HG03558 (cell line): ENCODE data around the gene CDH4.

Experiments used
- ATAC-seq: cut with Tn5 transposase; IDR thresholded peaks from one replicate; pipeline ENCODE4 v1.9.1; 2021; ENCODE audit warnings: moderate number of reproducible peaks; ENCODE audit not compliant: unreplicated experiment; ENCODE audit errors: extremely low read depth

Gene CDH4

DNA sequence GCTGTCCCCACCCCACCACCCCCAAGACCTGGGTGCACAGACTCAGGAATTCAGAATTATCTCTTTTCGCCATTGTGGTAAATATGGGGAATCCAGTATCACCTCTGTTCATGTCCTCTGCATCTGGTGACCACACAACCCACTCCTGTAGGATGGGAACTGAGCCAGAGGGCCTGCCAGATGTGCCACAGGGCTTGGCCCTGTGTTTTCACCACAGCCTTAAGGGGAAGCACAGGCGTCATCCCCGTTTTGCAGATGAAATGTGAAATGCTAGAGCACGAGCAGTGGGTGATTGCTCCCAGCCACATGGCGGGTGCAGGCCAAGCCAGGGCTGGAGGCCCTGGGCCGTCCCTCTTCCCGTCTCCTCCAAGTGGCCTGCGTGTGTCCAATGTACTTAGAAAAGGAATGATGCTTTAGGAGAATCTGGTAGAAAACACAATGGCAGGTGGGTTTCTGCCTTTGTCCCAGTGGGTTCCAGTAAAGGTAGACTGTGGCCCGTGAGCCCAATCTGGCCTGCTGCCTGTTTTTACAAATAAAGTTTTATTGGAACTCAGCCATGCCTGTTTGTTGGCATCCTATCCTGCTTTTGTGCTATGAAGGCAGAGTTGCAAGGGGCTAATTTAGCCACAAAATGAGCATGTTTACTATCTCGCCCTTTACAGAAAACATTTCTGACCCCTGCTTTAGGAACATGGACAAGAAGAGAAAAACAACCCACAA, 309.2 kb downstream of the CDH4 start:
- ATAC-seq: no peak

DNA sequence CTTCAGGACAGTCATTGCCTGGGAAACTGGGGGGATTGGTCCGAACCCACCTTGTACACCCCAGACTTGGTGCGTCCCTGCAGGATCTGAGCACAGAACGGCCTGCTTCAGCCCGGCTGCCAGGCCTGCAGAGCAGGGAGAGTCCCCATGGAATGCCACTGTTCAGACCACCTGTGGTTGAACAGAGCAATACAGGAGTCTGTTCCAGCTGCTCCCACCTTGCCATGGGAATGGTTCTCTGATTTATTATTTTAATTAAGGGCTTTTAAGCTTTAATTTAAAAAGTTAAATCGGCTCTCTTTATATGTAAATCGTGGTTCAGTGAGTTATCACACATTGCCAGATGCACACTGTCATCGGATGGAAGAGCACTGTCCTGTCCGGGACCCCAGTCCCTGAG, 310.4 kb downstream of the CDH4 start:
- no peak for ATAC-seq

GRCh38 chr20:61562897-61563504, 310.9 kb downstream of the CDH4 start:
- no peak for ATAC-seq

- ATAC-seq: no peak
Measured at GRCh38 chr20:61564628-61565027, 312.6 kb downstream of the CDH4 start.

DNA sequence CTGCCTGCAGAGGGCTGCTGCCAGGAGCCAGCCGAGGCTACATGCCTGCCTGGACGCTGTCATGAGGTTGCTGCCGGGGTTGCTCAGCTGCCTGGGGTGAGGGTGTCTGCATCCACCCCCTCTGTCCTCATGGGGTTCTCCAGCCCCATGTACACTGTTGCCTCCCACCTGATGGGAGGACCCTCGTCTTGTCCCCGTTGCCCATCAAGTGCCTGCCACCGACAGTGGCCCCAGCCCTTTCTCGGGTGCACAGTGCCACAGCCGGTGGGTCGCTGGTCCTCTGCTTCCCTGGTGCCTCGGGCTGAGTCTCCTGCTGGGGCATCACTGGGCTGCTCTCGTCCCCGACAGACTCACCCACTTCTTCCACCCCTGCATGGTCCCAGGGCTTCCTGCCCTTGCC, 313.7 kb downstream of the CDH4 start:
- ATAC-seq: no peak

DNA sequence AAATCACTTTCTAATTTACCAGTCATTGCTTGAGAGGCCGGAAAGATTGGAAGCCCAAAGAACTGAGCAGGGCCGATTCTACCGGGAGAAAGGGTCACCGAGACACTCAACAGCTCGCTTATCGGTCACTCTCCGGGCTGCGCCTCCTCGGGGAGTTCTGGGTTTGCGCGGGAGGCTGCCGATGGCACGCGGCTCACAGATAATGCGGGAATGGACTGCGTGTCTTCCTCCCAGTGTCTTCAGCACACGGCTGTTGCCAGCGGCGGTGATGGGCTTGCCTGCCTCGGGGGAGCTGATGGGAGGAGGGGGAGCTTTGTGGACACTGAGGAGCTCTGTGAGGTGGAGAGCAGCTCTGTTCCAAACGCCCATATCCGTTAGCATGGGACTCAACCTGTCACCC, 314.6 kb downstream of the CDH4 start:
- ATAC-seq: no peak

GRCh38 chr20:61567204-61567603, 315.1 kb downstream of the CDH4 start:
- no peak for ATAC-seq

DNA sequence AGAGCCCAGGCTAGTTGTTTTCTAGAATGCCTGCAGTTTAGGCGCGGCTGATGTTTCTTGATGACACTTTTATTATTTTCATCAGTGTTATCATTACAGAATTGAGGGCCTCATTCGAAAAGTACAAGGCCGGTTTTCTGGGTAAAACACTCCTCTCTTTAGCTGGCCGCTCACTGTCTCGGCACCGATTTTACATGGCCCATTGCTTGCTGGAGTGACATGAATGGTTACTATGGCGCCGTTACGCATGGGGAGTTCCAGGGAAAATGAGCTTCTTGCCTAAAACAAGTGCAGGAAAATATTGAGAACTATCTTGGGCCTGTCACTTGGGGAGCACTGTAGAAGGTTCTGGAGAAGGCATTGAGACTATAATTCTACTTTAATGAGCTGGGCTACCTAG, 317.8 kb downstream of the CDH4 start:
- ATAC-seq: no peak

DNA sequence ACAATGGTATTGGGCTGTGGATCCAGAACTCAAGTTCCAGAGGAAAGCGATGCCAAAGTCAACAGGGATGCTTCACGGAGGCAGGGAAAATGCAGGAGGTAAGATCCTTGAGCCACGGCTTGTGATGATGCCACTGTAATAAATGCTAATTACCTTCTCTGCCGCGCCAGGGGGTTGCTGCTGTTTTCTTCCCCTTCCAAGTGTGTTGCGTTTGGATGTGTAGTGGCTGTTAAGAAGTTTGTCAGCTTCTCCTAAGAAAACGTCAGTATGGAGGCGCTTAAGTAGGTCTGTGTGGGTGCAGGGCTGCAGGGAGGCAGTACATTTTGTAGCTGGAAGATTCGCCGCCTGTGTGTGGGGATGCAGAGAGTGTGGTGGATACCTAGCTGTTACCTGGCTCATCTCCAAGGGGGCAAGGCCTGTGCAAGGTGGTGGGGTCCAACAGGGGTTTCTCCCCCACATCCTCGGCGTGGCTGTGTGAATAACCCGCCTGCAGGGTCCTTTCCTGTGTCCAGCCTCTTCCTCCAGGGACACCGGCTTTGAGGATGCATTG, 318.7 kb downstream of the CDH4 start:
- ATAC-seq: no peak

- ATAC-seq: no peak
Measured at GRCh38 chr20:61571221-61571620, 319.2 kb downstream of the CDH4 start.

DNA sequence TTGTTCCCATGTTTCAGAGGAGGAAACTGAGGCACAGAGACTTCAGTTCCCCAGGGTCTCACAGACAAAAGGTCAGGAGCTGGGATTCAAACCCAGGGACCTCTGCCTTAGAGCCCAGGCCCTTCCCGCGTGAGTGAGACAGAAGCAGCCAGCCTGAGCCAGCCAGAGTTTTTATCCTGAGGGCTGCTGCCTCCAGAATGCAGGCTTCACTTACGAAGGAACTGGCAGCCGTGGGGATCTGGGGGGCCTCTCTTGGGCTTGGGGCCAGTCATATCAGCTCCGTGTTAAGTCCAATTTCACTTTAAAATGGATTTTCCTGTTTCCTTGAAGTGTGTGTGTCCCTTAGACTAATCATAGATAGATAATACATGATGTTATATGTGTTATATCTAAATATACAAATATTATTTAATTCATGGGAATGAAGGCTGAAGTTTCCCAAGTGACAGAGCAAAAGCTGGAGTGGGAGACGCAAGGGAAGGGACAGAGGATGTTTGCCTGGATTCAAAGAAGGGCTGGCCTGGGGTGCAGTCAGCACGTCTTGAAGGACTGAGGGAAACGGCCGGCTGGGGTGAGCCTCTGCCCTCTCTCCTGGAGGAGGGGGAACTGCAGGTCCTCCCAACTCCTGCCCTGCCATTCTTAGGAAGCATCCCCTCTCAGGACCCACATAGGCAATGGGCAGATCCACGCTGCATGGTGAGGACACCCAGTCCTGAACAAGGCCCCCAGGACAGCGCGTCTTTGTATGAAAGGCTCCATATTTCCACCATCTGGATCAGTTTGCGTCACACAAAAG, 320.1 kb downstream of the CDH4 start:
- no peak for ATAC-seq

DNA sequence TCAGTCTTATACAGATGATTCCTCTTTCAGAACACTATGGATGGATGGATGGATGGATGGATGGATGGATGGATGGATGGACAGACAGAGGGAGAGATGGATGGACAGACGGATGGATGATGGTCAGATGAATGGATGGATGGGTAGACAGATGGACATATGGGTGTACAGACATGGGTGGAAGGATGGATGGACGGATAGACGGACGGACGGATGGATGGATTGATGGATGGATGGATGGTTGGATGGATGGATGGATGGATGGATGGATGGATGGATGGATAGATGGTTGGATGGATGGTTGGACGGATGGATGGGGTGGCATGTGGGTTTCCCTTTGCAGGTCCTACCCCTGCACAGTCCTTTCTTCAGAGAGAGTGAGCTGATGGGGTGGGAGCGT, 320.7 kb downstream of the CDH4 start:
- ATAC-seq: no peak

DNA sequence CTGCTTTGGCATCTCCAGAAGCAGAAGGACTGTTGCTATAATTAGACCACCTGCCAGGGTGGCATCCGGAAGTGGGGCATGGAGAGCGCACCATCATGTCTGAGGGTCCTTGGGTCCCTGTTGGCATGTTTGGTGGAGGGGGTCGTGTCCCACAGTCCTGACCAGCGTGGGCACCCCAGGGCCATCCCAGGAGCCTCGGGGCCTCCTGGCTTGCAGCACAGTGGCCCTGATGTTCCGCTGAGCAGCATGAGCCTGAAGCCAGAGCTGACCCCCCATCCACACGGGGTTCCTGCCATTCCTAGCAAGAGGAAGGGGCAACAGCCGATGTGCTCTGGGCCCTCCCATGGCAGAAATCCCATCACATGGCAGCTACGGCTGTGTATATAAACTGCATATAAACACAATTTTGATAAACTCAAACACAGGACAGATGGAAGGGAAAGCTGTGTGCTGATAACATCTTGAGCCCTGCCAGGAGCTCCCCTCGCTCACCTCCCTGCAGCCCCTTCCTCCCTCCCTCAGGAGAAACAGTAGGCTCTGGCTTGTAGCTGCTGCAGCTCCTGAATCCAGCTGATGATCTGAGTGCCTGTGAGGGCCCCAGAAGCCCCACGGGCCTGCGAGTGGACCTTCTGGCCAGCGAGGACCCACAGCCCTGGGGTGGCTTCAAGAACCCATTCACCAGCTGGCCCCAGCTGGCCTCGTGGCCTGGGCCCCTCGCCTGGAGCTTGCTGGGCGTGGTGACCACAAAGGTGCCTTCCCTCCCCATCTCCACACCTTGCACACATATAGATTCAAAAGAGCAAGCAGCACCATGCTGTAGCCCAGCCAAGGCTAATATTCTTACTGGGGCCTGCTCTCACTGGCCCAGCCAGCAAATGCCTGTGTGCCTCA, 321.6 kb downstream of the CDH4 start:
- ATAC-seq: no peak

GRCh38 chr20:61575151-61575937, 323.3 kb downstream of the CDH4 start:
- no peak for ATAC-seq

DNA sequence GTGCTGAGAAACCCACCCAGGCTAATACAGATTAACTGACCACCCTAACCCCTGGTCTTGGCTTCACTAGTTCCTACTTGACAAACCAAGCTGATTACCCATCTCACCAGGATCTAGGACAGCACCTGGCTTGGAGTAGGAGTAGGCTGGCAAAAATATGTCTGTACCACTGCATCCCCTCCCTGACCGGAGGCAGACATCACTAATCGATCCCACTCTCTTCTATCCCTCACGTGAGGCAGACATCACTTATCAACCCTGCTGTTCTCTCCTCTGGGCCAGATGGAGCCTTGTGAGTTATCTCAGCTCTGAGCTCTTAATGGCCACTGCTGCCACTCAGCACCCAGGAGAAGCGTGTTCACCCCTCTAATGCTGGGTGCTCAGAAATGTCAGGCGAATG, 324.3 kb downstream of the CDH4 start:
- no peak for ATAC-seq

GRCh38 chr20:61577065-61577464, 325.0 kb downstream of the CDH4 start:
- ATAC-seq: no peak

- no peak for ATAC-seq
Measured at GRCh38 chr20:61579908-61580307, 327.8 kb downstream of the CDH4 start.

- no peak for ATAC-seq
Measured at GRCh38 chr20:61580958-61581824, 329.1 kb downstream of the CDH4 start.

DNA sequence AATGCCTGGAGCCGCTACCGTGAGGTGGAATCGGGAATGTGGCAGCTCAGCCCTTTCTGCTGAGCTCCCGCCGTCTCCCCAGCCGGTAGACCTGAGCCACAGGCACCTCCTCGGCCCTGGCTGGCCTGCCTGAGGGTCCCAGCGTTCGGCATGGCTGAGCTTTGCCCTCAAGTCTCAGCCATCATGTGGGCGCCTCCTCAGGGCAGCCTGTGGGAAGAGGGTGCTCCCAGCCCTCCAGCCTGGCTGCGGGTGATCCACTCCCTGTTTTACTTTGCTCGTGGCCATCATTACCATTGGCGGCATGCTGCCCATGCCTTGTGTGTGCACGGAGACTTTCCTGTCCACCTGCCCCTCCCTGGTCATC, 329.7 kb downstream of the CDH4 start:
- ATAC-seq: no peak
